Bronchial epithelial cell (primary cell): ENCODE data around the gene PNMA1. TPM values are rescaled to one million over a fixed set of nuclear protein-coding genes. Genes with fewer than 3 reads are reported as not detected.

Experiments used
- DNase-seq: peaks from one replicate; pipeline ENCODE4 v3.0.0-alpha.2; 2010; ENCODE audit warnings: low read depth
- FAIRE-seq: peaks from 2 replicates; lab custom pipeline; 2011; peaks lifted over from hg19 to GRCh38; lab: Jason Lieb, UNC
- H3K27me3 ChIP-seq: 2 replicates; pipeline ENCODE4 v1.5.1; 2011; ENCODE audit warnings: low read length; ENCODE audit not compliant: control insufficient read depth, insufficient read depth
- H3K36me3 ChIP-seq: 2 replicates; pipeline ENCODE4 v1.5.1; 2011; ENCODE audit warnings: low read length; ENCODE audit not compliant: control insufficient read depth, insufficient read depth
- H3K4me3 ChIP-seq: 2 replicates; pipeline ENCODE4 v1.5.1; 2011; ENCODE audit warnings: mild to moderate bottlenecking, low read depth, low read length, control low read depth
- total RNA-seq: library from RNA; depleted of rRNA; stranded (reverse); fragments of >200 nt; gene quantifications from 2 replicates; pipeline ENCODE4 v1.2.1, GENCODE V29; 2014
- TF ChIP-seq, protein P1 (sequence below): IDR thresholded peaks from 2 replicates; pipeline ENCODE4 v1.5.1; 2011; ENCODE audit warnings: mild to moderate bottlenecking, moderate library complexity, low read length, control low read depth, inconsistent platforms; ENCODE audit not compliant: insufficient read depth, severe bottlenecking

PNMA1 gene
- total RNA-seq, 1 donor from 2014 or later = 10.5 TPM

DNA sequence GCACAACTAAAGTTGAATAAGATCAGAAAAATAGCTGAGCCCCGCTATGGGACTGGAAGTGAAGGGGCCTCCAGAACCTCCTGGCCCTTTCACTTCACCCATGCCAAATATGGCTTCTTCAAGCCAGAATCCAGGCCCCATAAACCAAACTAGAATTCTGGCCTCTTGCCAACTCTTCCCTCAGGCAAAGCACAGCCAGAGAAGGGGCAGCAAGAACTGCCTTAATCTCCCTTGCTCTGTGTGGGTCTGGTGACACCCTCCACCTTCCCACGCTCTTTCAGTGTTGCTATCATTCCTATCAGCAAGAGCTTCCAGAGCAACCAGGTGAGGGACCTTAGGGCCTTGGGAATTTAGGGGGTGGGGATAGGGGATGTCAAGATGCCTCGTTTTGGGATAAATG lies 3.1 kb upstream of the PNMA1 start:
- Histone ChIP-seq H3K27me3 (no peaks in the 10 kb centered on the region), H3K36me3 (peaks cover 29% of the 10 kb centered on the region), H3K4me3 (no peak overlapping the region)
- FAIRE-seq = no peak
- no peak for DNase-seq
- TF ChIP-seq, protein P1, sequence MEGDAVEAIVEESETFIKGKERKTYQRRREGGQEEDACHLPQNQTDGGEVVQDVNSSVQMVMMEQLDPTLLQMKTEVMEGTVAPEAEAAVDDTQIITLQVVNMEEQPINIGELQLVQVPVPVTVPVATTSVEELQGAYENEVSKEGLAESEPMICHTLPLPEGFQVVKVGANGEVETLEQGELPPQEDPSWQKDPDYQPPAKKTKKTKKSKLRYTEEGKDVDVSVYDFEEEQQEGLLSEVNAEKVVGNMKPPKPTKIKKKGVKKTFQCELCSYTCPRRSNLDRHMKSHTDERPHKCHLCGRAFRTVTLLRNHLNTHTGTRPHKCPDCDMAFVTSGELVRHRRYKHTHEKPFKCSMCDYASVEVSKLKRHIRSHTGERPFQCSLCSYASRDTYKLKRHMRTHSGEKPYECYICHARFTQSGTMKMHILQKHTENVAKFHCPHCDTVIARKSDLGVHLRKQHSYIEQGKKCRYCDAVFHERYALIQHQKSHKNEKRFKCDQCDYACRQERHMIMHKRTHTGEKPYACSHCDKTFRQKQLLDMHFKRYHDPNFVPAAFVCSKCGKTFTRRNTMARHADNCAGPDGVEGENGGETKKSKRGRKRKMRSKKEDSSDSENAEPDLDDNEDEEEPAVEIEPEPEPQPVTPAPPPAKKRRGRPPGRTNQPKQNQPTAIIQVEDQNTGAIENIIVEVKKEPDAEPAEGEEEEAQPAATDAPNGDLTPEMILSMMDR = no peak

DNA sequence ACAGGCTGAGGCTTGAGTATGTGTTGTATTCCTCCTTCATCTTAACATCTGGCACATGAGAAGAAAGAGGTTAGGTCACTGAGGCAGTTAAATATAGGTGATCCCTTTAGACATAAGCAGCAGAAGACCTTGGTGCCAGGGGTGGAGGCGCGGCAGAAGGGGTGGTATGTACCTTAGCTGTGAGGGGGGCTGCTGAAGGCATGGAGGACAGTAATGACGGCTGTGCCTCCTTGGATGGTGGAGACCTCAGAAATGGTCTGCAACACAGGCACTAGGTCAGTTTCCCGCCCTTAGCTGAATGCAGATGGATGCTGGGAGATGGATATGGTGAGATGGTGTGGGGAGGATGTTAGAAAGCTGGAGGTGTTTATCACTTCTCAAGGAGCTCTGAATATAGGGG lies 1.5 kb upstream of the PNMA1 start:
- FAIRE-seq (no peak), DNase-seq (no peak)
- TF ChIP-seq, protein P1 = no peak
- Histone ChIP-seq H3K36me3 (peaks cover 21% of the 10 kb centered on the region), H3K27me3 (no peaks in the 10 kb centered on the region), H3K4me3 (no peak overlapping the region)

- peak overlapping the region; percentile 83 for H3K4me3 ChIP-seq
- TF ChIP-seq, protein P1 = no peak
- no peaks in the 10 kb centered on the region for H3K27me3 ChIP-seq
- FAIRE-seq (no peak), DNase-seq (peak; percentile 39)
- peaks cover 16% of the 10 kb centered on the region for H3K36me3 ChIP-seq
Measured at GRCh38 chr14:73714656-73715081, 485 bp upstream of the PNMA1 start.

- no peak for FAIRE-seq
- no peak for DNase-seq
- Histone ChIP-seq H3K4me3 (peak overlapping the region; percentile 83), H3K27me3 (no peaks in the 10 kb centered on the region), H3K36me3 (peaks cover 9% of the 10 kb centered on the region)
- TF ChIP-seq, protein P1 = no peak
Measured at GRCh38 chr14:73713206-73713802, 880 bp downstream of the PNMA1 start.

DNA sequence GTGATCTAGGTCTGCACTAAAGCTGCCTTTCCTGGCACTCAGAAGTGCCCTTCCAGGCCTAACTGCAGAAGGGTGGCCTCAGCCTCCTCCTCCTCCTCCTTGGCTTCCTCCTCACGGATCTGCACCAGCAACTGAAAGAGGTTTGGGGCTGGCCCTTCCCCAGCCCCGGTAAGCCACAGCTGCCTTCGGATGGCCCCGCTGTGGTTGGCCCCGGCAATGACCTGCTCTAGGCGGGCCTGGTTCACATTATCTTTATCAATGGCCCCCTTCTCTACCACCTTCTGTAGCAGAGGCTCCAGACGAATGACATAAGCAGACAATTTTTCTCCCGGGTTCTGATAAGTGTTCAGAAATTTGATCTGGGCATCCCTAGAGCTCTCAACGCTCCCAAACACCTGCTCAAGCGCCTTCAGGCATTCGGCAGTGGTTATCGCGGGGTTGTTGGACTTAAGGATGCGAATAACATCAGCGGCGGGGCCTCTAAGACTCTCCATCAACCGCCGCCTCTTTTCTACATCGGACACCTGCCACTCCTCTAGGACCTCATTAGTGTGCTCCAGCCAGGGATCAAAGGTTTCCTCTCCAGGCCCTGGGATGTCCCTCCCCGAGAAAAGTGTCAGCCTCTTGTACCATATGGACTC lies 1.5 kb downstream of the PNMA1 start:
- Histone ChIP-seq H3K36me3 (peaks cover 5% of the 10 kb centered on the region), H3K27me3 (no peaks in the 10 kb centered on the region), H3K4me3 (peak overlapping the region; percentile 83)
- DNase-seq (no peak), FAIRE-seq (no peak)
- TF ChIP-seq, protein P1 = no peak
